HepG2 (cell line): ENCODE data around the gene PKP3. TPM values are rescaled to one million over a fixed set of nuclear protein-coding genes. Genes with fewer than 3 reads are reported as not detected.
A peak's percentile ranks its signal among the peaks of the same experiment; 100 is the strongest.

ENCODE experiments used
- EP300 ChIP-seq, 3 experiments: sonication (generic) in 1 of 3; formaldehyde crosslinking in 1 of 3; IDR thresholded peaks; 2 replicates each; pipeline versions ENCODE4 v1.5.1 to v1.6.1; 2011 to 2020; ENCODE audit warnings: low read depth in 2 of 3, low read length in 2 of 3, borderline replicate concordance in 1 of 3, improper control_type of control experiment in 1 of 3, mild to moderate bottlenecking in 1 of 3, missing genetic modification reagents in 1 of 3, moderate library complexity in 1 of 3
- IRF2 ChIP-seq: IDR thresholded peaks from 2 replicates; pipeline ENCODE4 v1.6.1; 2018; ENCODE audit warnings: missing genetic modification reagents, missing compliant biosample characterization
- JARID2 ChIP-seq: sonication (generic); formaldehyde crosslinking; IDR thresholded peaks from 2 replicates; pipeline ENCODE4 v1.8.1; 2023; ENCODE audit warnings: missing genetic modification reagents, inconsistent platforms; ENCODE audit not compliant: insufficient replicate concordance
- JUN ChIP-seq: sonication (generic); formaldehyde crosslinking; IDR thresholded peaks from 2 replicates; pipeline ENCODE4 v1.4.0; 2020; ENCODE audit warnings: mild to moderate bottlenecking, missing genetic modification reagents
- MYC ChIP-seq: sonication (generic); formaldehyde crosslinking; IDR thresholded peaks from 2 replicates; pipeline ENCODE4 v1.9.0; 2021; ENCODE audit warnings: missing genetic modification reagents, borderline replicate concordance
- NCOA2 ChIP-seq: sonication (generic); formaldehyde crosslinking; IDR thresholded peaks from 2 replicates; pipeline ENCODE4 v1.8.0; 2022; ENCODE audit warnings: inconsistent platforms
- RFXANK ChIP-seq: IDR thresholded peaks from 2 replicates; pipeline ENCODE4 v1.6.1; 2016
- SALL2 ChIP-seq: sonication (generic); formaldehyde crosslinking; IDR thresholded peaks from 2 replicates; pipeline ENCODE4 v1.8.1; 2023; ENCODE audit warnings: mild to moderate bottlenecking, missing genetic modification reagents, inconsistent platforms
- TOPORS ChIP-seq: sonication (generic); formaldehyde crosslinking; IDR thresholded peaks from 2 replicates; pipeline ENCODE4 v1.8.0; 2023; ENCODE audit warnings: mild to moderate bottlenecking, missing genetic modification reagents
- XRCC5 ChIP-seq: fragments of 200-400 bp; formaldehyde crosslinking; optimal IDR thresholded peaks from 2 replicates; pipeline ENCODE3; 2017; ENCODE audit warnings: mild to moderate bottlenecking, low read length
- YEATS4 ChIP-seq: sonication (generic); formaldehyde crosslinking; IDR thresholded peaks from 2 replicates; pipeline ENCODE4 v1.4.0; 2020; ENCODE audit warnings: missing genetic modification reagents, borderline replicate concordance
- ZFP82 ChIP-seq: sonication (generic); formaldehyde crosslinking; IDR thresholded peaks from 2 replicates; pipeline ENCODE4 v1.5.1; 2020; ENCODE audit warnings: mild to moderate bottlenecking, missing genetic modification reagents, borderline replicate concordance
- ZNF33B ChIP-seq: sonication (generic); formaldehyde crosslinking; IDR thresholded peaks from 2 replicates; pipeline ENCODE4 v1.5.1; 2020; ENCODE audit warnings: mild to moderate bottlenecking, missing genetic modification reagents
- ZNF589 ChIP-seq: sonication (generic); formaldehyde crosslinking; conservative IDR thresholded peaks from 2 replicates; pipeline ENCODE4 v1.8.0; 2022; ENCODE audit warnings: mild to moderate bottlenecking, moderate library complexity, missing genetic modification reagents
- ZNF605 ChIP-seq: sonication (generic); formaldehyde crosslinking; IDR thresholded peaks from 2 replicates; pipeline ENCODE4 v1.8.0; 2022; ENCODE audit warnings: mild to moderate bottlenecking, missing genetic modification reagents
- polyA plus RNA-seq, 8 experiments: library from polyadenylated mRNA; depleted of rRNA in 3 of 8; stranded (reverse) in 7 of 8; unstranded in 1 of 8; fragments of >200 nt; fragmentation: Illumina TruSeq in 4 of 8; extraction: Trizol in 4 of 8; gene quantifications; 2 replicates each; pipeline versions ENCODE4 v1.2.1 to v1.2.3, GENCODE V29; 2011 to 2016; ENCODE audit warnings: low read depth in 4 of 8, missing spikeins in 1 of 8, mixed read lengths in 1 of 8; ENCODE audit not compliant: insufficient read depth in 1 of 8
- total RNA-seq, 5 experiments: library from RNA; depleted of rRNA; stranded (reverse); fragments of >200 nt; fragmentation: Illumina TruSeq; extraction: Trizol; gene quantifications; 2 replicates each; pipeline ENCODE4 v1.2.3, GENCODE V29; 2016; ENCODE audit warnings: low read depth in 1 of 5
- TF ChIP-seq, protein P1 (sequence below), 2 experiments: sonication (generic) in 1 of 2; formaldehyde crosslinking in 1 of 2; IDR thresholded peaks; 2 replicates each; pipeline versions ENCODE4 v1.6.1 to v1.9.0; 2014 to 2022; ENCODE audit warnings: antibody characterized with exemption in 1 of 2, borderline replicate concordance in 1 of 2, inconsistent platforms in 1 of 2, low read depth in 1 of 2, missing genetic modification reagents in 1 of 2
- TF ChIP-seq, protein P2 (sequence below): sonication (generic); formaldehyde crosslinking; IDR thresholded peaks from 2 replicates; pipeline ENCODE4 v1.5.1; 2020; ENCODE audit warnings: mild to moderate bottlenecking, missing genetic modification reagents
- TF ChIP-seq, protein P3 (sequence below): sonication (generic); formaldehyde crosslinking; IDR thresholded peaks from 2 replicates; pipeline ENCODE4 v1.4.0; 2020; ENCODE audit warnings: mild to moderate bottlenecking, missing genetic modification reagents

PKP3 gene
- total and polyA plus RNA-seq, 2 of the 13 experiments (the other 11 are each of a cell fraction or from before 2014, with no cell fraction given): 18.0 to 28.7 TPM

GRCh38 chr11:363948-364761, 29.9 kb upstream of the PKP3 start (continued):
- TF ChIP-seq XRCC5: peak; percentile 86
- TF ChIP-seq YEATS4 (CRISPR knock-in tag): peak; percentile 21; the same call in 1 of the 2 replicates
- TF ChIP-seq, protein P1, sequence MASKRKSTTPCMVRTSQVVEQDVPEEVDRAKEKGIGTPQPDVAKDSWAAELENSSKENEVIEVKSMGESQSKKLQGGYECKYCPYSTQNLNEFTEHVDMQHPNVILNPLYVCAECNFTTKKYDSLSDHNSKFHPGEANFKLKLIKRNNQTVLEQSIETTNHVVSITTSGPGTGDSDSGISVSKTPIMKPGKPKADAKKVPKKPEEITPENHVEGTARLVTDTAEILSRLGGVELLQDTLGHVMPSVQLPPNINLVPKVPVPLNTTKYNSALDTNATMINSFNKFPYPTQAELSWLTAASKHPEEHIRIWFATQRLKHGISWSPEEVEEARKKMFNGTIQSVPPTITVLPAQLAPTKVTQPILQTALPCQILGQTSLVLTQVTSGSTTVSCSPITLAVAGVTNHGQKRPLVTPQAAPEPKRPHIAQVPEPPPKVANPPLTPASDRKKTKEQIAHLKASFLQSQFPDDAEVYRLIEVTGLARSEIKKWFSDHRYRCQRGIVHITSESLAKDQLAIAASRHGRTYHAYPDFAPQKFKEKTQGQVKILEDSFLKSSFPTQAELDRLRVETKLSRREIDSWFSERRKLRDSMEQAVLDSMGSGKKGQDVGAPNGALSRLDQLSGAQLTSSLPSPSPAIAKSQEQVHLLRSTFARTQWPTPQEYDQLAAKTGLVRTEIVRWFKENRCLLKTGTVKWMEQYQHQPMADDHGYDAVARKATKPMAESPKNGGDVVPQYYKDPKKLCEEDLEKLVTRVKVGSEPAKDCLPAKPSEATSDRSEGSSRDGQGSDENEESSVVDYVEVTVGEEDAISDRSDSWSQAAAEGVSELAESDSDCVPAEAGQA (IDR thresholded peaks at IDR 0.05; ENCODE audit: low read depth): no peak
- TF ChIP-seq, protein P1 (CRISPR knock-in tag; IDR thresholded peaks at IDR 0.05; ENCODE audit: borderline replicate concordance): no peak
- TF ChIP-seq MYC (CRISPR knock-in tag): peak; percentile 74; the same call in 1 of the 2 replicates
- TF ChIP-seq TOPORS (CRISPR knock-in tag): no peak
- no peak for TF ChIP-seq JUN
- TF ChIP-seq SALL2: no peak; the same call in 1 of the 2 replicates
- TF ChIP-seq, protein P2, sequence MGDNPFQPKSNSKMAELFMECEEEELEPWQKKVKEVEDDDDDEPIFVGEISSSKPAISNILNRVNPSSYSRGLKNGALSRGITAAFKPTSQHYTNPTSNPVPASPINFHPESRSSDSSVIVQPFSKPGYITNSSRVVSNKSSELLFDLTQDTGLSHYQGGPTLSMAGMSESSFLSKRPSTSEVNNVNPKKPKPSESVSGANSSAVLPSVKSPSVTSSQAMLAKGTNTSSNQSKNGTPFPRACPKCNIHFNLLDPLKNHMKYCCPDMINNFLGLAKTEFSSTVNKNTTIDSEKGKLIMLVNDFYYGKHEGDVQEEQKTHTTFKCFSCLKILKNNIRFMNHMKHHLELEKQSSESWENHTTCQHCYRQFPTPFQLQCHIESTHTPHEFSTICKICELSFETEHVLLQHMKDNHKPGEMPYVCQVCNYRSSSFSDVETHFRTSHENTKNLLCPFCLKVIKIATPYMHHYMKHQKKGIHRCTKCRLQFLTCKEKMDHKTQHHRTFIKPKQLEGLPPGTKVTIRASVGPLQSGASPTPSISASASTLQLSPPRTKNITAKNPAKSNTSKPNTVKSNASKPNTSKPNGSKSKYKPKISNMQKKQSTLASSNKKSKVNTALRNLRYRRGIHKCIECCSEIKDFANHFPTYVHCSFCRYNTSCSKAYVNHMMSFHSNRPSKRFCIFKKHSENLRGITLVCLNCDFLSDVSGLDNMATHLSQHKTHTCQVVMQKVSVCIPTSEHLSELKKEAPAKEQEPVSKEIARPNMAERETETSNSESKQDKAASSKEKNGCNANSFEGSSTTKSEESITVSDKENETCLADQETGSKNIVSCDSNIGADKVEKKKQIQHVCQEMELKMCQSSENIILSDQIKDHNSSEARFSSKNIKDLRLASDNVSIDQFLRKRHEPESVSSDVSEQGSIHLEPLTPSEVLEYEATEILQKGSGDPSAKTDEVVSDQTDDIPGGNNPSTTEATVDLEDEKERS (CRISPR knock-in tag): no peak
- no peak for TF ChIP-seq ZNF589 (CRISPR knock-in tag)
- TF ChIP-seq RFXANK (CRISPR knock-in tag): no peak
- no peak for TF ChIP-seq EP300 (IDR thresholded peaks at IDR 0.05; ENCODE audit: low read depth in 2 of 2, low read length in 2 of 2)
- TF ChIP-seq EP300 (CRISPR knock-in tag; IDR thresholded peaks at IDR 0.05; ENCODE audit: borderline replicate concordance): no peak
- no peak for TF ChIP-seq NCOA2 (CRISPR knock-in tag)
- TF ChIP-seq JARID2 (CRISPR knock-in tag): peak; percentile 70
- TF ChIP-seq ZFP82 (CRISPR knock-in tag): no peak
- no peak for TF ChIP-seq ZNF33B (CRISPR knock-in tag)
- TF ChIP-seq, protein P3, sequence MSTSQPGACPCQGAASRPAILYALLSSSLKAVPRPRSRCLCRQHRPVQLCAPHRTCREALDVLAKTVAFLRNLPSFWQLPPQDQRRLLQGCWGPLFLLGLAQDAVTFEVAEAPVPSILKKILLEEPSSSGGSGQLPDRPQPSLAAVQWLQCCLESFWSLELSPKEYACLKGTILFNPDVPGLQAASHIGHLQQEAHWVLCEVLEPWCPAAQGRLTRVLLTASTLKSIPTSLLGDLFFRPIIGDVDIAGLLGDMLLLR (CRISPR knock-in tag): peak; percentile 43; the same call in 1 of the 2 replicates
- TF ChIP-seq IRF2 (CRISPR knock-in tag): 0 out of 2 replicates have a peak, but pooled peaks have one; percentile 42
- no peak for TF ChIP-seq ZNF605
